Liver (tissue), 9 donors: ENCODE measurements around the gene PROSER3. TPM values are rescaled to one million over a fixed set of nuclear protein-coding genes. Genes with fewer than 3 reads are reported as not detected.

Source experiments
- DNase-seq: peaks from one replicate; pipeline ENCODE4 v3.0.0-alpha.2; 2017; ENCODE audit warnings: low spot score
- H3K27ac ChIP-seq, 2 donors: one replicate each; pipeline ENCODE4 v1.7.0; 2013; ENCODE audit warnings: inconsistent platforms in 2 of 2, low read length in 2 of 2, control low read depth in 1 of 2, low read depth in 1 of 2, mild to moderate bottlenecking in 1 of 2
- H3K27me3 ChIP-seq, 4 donors: one replicate each; pipeline versions ENCODE4 v1.6.1 to v1.7.0; 2013; ENCODE audit warnings: low read length in 3 of 4, inconsistent platforms in 1 of 4, mild to moderate bottlenecking in 1 of 4, moderate library complexity in 1 of 4; ENCODE audit not compliant: control insufficient read depth in 4 of 4, insufficient read depth in 4 of 4
- H3K36me3 ChIP-seq, 4 donors: one replicate each; pipeline versions ENCODE4 v1.6.1 to v1.7.0; 2013; ENCODE audit warnings: low read length in 3 of 4, mild to moderate bottlenecking in 3 of 4, low read depth in 1 of 4, moderate library complexity in 1 of 4; ENCODE audit not compliant: control insufficient read depth in 4 of 4, insufficient read depth in 3 of 4
- H3K4me1 ChIP-seq, 4 donors: one replicate each; pipeline versions ENCODE4 v1.6.1 to v1.7.0; 2013; ENCODE audit warnings: low read length in 3 of 4, mild to moderate bottlenecking in 3 of 4, moderate library complexity in 1 of 4; ENCODE audit not compliant: control insufficient read depth in 4 of 4, insufficient read depth in 4 of 4
- H3K4me3 ChIP-seq, 3 donors: one replicate each; pipeline versions ENCODE4 v1.6.1 to v1.7.0; 2013; ENCODE audit warnings: low read length in 3 of 3, control low read depth in 1 of 3, low read depth in 1 of 3, mild to moderate bottlenecking in 1 of 3
- H3K9ac ChIP-seq, 2 donors: one replicate each; pipeline ENCODE4 v1.7.0; 2013; ENCODE audit warnings: low read length in 2 of 2, mild to moderate bottlenecking in 2 of 2, moderate library complexity in 2 of 2, control low read depth in 1 of 2, low read depth in 1 of 2
- H3K9me3 ChIP-seq, 4 donors: one replicate each; pipeline versions ENCODE4 v1.6.1 to v1.7.0; 2013; ENCODE audit warnings: low read length in 3 of 4; ENCODE audit not compliant: control insufficient read depth in 4 of 4
- ATF3 ChIP-seq: IDR thresholded peaks from 2 replicates; pipeline ENCODE4 v1.6.1; 2016; ENCODE audit warnings: antibody characterized with exemption
- FOXA2 ChIP-seq: IDR thresholded peaks from 2 replicates; pipeline ENCODE4 v1.6.1; 2016; ENCODE audit warnings: antibody characterized with exemption
- GABPA ChIP-seq, 2 donors: IDR thresholded peaks in 1 of 2; conservative IDR thresholded peaks in 1 of 2; 2 replicates each; pipeline ENCODE4 v1.6.1; 2016; ENCODE audit warnings: antibody characterized with exemption in 2 of 2, mild to moderate bottlenecking in 1 of 2, moderate library complexity in 1 of 2
- HNF4A ChIP-seq, 2 donors: conservative IDR thresholded peaks; 2 replicates each; pipeline ENCODE4 v1.6.1; 2016; ENCODE audit warnings: antibody characterized with exemption in 2 of 2, mild to moderate bottlenecking in 2 of 2
- JUND ChIP-seq, 2 donors: IDR thresholded peaks; 2 replicates each; pipeline ENCODE4 v1.6.1; 2016; ENCODE audit warnings: antibody characterized with exemption in 2 of 2
- MAX ChIP-seq: IDR thresholded peaks from 2 replicates; pipeline ENCODE4 v1.6.1; 2016; ENCODE audit warnings: antibody characterized with exemption
- RXRA ChIP-seq, 2 donors: IDR thresholded peaks; 2 replicates each; pipeline ENCODE4 v1.6.1; 2017 to 2018; ENCODE audit warnings: antibody characterized with exemption in 2 of 2, mild to moderate bottlenecking in 1 of 2
- TAF1 ChIP-seq: conservative IDR thresholded peaks from 2 replicates; pipeline ENCODE4 v1.6.1; 2016; ENCODE audit warnings: antibody characterized with exemption, mild to moderate bottlenecking
- ZBTB33 ChIP-seq: IDR thresholded peaks from 2 replicates; pipeline ENCODE4 v1.6.1; 2016; ENCODE audit warnings: antibody characterized with exemption
- WGBS: extraction: QIAGEN DNeasy Blood & Tissue Kit; methylation state at CpG from one replicate; pipeline ENCODE4 v1.1.7; 2013; 5-methylcytosine and 5-hydroxymethylcytosine counted together
- polyA plus RNA-seq, 2 donors: library from polyadenylated mRNA; stranded (reverse) in 1 of 2; unstranded in 1 of 2; fragments of 200-250 nt in 1 of 2; fragments of >200 nt in 1 of 2; fragmentation: Nextera tagmentation in 1 of 2; extraction: Ambion mirVana in 1 of 2; gene quantifications; one replicate each; pipeline versions ENCODE4 v1.2.1 to v1.2.3, GENCODE V29; 2013 to 2015
- total RNA-seq, 2 donors: library from RNA; depleted of rRNA; stranded (reverse); fragments of >200 nt; gene quantifications; one replicate each; pipeline ENCODE4 v1.2.3, GENCODE V29; 2014
- TF ChIP-seq, protein P1 (sequence below): fragments of 150-350 bp; IDR thresholded peaks from 2 replicates; pipeline ENCODE4 v1.5.1; 2017; ENCODE audit warnings: improper control_type of control experiment, low read depth, low read length; ENCODE audit not compliant: missing input control
- TF ChIP-seq, protein P2 (sequence below): IDR thresholded peaks from 2 replicates; pipeline ENCODE4 v1.6.1; 2016; ENCODE audit warnings: antibody characterized with exemption, mild to moderate bottlenecking
- donor health status: healthy.
- donor health status: healthy.
- donor health status: healthy.
- donor health status: healthy.
- donor health status: healthy.

Gene PROSER3
- total and polyA plus RNA-seq, 4 donors: 2.1 to 4.5 (median 2.7) TPM

DNA sequence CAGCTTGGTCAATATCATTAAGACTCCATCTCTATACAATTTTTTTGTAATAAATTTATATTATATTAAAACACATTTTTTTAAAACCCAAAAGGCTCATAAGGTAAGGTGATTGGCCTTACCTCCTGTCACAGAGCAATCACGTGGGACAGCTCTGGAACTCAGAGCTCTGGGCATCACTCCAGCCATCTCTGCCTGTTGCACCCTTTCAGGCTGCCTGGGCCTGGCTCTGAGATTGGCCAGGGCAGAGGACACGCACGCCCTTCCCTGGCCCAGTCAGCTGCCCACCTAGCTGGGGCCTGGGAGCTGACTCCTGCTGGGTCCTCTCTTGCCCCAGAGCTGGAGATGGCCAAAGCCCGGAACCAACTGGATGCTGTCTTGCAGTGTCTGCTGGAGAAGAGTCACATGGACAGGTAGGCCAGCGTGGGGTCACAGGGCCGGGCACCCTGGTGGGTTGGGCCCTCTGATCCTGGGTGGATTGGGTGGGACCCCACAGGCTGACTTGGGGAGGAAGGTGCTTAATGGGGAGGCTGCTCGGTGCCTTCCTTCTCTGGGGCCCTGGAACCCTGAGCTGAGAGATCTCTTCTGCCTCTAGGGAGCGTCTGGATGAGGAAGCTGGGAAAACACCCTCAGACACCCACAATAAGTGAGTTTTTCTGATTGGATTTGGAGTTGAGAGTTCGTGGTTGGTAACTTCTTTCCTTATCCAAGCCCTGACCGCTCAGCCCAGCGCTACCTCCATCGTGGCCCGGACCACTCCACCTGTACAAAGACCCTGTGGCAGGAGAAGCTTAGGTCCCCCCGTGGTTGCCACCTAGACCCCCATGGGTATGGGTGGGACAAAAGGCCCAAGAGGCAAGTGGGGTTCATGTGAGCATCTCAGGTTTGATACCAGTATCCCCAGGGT is 5.9 kb upstream of the PROSER3 start:
- Histone ChIP-seq H3K27me3 (no peaks in the 10 kb centered on the region), H3K4me1 (peaks cover 8 to 17% (median 12%) of the 10 kb centered on the region in 4 donors), H3K36me3 (peaks cover 0 to 20% (median 10%) of the 10 kb centered on the region in 4 donors), H3K4me3 (no peak overlapping the region), H3K9me3 (no peaks in the 10 kb centered on the region), H3K27ac (no peak overlapping the region), H3K9ac (no peak overlapping the region)
- WGBS: 90% methylated on average over 14 of the region's 14 CpGs
- no peak for TF ChIP-seq ATF3
- TF ChIP-seq GABPA (IDR thresholded peaks at IDR 0.05 in 1 of 2, conservative IDR thresholded peaks at IDR 0.05 in 1 of 2): no peak
- TF ChIP-seq RXRA (IDR thresholded peaks at IDR 0.05): no peak
- no peak for TF ChIP-seq HNF4A (conservative IDR thresholded peaks at IDR 0.05)
- no peak for TF ChIP-seq FOXA2
- no peak for TF ChIP-seq MAX
- no peak for TF ChIP-seq JUND (IDR thresholded peaks at IDR 0.05)
- DNase-seq: no peak

DNA sequence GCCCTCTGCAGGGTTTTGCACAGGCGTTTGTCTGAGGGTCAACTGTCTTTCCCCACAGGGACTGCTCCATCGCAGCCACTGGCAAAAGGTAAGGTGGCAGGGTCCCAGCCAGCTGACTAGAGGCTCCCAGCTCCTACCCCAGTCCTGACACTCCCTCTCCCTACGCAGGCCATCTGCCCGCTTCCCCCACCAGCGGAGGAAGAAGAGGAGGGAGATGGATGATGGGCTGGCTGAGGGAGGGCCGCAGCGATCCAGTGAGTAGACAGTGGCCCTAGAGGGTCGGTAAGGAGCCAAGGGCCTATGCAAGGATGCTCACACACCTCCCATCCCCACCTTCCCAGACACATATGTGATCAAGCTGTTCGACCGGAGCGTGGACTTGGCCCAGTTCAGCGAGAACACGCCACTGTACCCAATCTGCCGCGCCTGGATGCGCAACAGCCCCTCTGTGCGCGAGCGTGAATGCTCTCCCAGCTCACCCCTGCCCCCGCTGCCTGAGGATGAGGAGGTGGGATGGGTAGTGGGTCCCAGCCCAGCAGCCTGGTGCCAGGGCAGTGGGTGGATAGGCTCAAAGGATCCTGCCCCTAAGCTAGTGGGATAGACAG is 5.1 kb upstream of the PROSER3 start:
- TF ChIP-seq, protein P1, sequence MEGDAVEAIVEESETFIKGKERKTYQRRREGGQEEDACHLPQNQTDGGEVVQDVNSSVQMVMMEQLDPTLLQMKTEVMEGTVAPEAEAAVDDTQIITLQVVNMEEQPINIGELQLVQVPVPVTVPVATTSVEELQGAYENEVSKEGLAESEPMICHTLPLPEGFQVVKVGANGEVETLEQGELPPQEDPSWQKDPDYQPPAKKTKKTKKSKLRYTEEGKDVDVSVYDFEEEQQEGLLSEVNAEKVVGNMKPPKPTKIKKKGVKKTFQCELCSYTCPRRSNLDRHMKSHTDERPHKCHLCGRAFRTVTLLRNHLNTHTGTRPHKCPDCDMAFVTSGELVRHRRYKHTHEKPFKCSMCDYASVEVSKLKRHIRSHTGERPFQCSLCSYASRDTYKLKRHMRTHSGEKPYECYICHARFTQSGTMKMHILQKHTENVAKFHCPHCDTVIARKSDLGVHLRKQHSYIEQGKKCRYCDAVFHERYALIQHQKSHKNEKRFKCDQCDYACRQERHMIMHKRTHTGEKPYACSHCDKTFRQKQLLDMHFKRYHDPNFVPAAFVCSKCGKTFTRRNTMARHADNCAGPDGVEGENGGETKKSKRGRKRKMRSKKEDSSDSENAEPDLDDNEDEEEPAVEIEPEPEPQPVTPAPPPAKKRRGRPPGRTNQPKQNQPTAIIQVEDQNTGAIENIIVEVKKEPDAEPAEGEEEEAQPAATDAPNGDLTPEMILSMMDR: no peak
- TF ChIP-seq, protein P2, sequence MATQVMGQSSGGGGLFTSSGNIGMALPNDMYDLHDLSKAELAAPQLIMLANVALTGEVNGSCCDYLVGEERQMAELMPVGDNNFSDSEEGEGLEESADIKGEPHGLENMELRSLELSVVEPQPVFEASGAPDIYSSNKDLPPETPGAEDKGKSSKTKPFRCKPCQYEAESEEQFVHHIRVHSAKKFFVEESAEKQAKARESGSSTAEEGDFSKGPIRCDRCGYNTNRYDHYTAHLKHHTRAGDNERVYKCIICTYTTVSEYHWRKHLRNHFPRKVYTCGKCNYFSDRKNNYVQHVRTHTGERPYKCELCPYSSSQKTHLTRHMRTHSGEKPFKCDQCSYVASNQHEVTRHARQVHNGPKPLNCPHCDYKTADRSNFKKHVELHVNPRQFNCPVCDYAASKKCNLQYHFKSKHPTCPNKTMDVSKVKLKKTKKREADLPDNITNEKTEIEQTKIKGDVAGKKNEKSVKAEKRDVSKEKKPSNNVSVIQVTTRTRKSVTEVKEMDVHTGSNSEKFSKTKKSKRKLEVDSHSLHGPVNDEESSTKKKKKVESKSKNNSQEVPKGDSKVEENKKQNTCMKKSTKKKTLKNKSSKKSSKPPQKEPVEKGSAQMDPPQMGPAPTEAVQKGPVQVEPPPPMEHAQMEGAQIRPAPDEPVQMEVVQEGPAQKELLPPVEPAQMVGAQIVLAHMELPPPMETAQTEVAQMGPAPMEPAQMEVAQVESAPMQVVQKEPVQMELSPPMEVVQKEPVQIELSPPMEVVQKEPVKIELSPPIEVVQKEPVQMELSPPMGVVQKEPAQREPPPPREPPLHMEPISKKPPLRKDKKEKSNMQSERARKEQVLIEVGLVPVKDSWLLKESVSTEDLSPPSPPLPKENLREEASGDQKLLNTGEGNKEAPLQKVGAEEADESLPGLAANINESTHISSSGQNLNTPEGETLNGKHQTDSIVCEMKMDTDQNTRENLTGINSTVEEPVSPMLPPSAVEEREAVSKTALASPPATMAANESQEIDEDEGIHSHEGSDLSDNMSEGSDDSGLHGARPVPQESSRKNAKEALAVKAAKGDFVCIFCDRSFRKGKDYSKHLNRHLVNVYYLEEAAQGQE: no peak
- TF ChIP-seq MAX: no peak
- no peak for TF ChIP-seq RXRA (IDR thresholded peaks at IDR 0.05)
- TF ChIP-seq GABPA (IDR thresholded peaks at IDR 0.05 in 1 of 2, conservative IDR thresholded peaks at IDR 0.05 in 1 of 2): no peak
- no peak for TF ChIP-seq ZBTB33
- no peak for TF ChIP-seq TAF1
- TF ChIP-seq FOXA2: no peak
- Histone ChIP-seq H3K4me3 (no peak overlapping the region), H3K27ac (no peak overlapping the region), H3K27me3 (no peaks in the 10 kb centered on the region), H3K9me3 (no peaks in the 10 kb centered on the region), H3K4me1 (peaks cover 12 to 19% (median 15%) of the 10 kb centered on the region in 4 donors), H3K9ac (no peak overlapping the region), H3K36me3 (peaks cover 0 to 20% (median 10%) of the 10 kb centered on the region in 4 donors)
- no peak for DNase-seq
- WGBS: 97% methylated on average over 20 of the region's 20 CpGs
